H1 (cell line): ENCODE data around the gene FIP1L1.

Experiments
- EP300 ChIP-seq, 2 experiments: IDR thresholded peaks; 1 replicate in 1 of 2; 2 replicates in 1 of 2; pipeline ENCODE4 v1.6.1; 2011 to 2012; ENCODE audit warnings: low read depth in 2 of 2, low read length in 2 of 2, mild to moderate bottlenecking in 2 of 2, borderline replicate concordance in 1 of 2, inconsistent platforms in 1 of 2, moderate library complexity in 1 of 2
- SIN3A ChIP-seq, 2 experiments: IDR thresholded peaks in 1 of 2; conservative IDR thresholded peaks in 1 of 2; 2 replicates each; pipeline ENCODE4 v1.6.1; 2011 to 2012; ENCODE audit warnings: low read length in 2 of 2, improper control_type of control experiment in 1 of 2, low read depth in 1 of 2, mild to moderate bottlenecking in 1 of 2
- SP4 ChIP-seq: IDR thresholded peaks from 2 replicates; pipeline ENCODE4 v1.6.1; 2012; ENCODE audit warnings: low read length, inconsistent platforms
- SUZ12 ChIP-seq: fragments of 200-600 bp; sonication (generic); IDR thresholded peaks from 2 replicates; pipeline ENCODE4 v1.6.1; 2012; ENCODE audit warnings: mild to moderate bottlenecking, inconsistent platforms, low read length, moderate library complexity, mixed read lengths
- YY1 ChIP-seq: IDR thresholded peaks from 2 replicates; pipeline ENCODE4 v1.6.1; 2011; ENCODE audit warnings: low read depth, mild to moderate bottlenecking, low read length
- TF ChIP-seq, protein P1 (sequence below), 3 experiments: IDR thresholded peaks; 1 replicate in 2 of 3; 2 replicates in 1 of 3; pipeline versions ENCODE4 v1.5.1 to v1.6.1; 2011; ENCODE audit warnings: low read length in 3 of 3, mild to moderate bottlenecking in 3 of 3, inconsistent platforms in 2 of 3, low read depth in 1 of 3, moderate library complexity in 1 of 3; ENCODE audit not compliant: insufficient read depth in 1 of 3; ENCODE audit errors: control extremely low read depth in 1 of 3
- TF ChIP-seq, protein P2 (sequence below): IDR thresholded peaks from 2 replicates; pipeline ENCODE4 v1.6.1; 2011; ENCODE audit warnings: low read length, improper control_type of control experiment

DNA sequence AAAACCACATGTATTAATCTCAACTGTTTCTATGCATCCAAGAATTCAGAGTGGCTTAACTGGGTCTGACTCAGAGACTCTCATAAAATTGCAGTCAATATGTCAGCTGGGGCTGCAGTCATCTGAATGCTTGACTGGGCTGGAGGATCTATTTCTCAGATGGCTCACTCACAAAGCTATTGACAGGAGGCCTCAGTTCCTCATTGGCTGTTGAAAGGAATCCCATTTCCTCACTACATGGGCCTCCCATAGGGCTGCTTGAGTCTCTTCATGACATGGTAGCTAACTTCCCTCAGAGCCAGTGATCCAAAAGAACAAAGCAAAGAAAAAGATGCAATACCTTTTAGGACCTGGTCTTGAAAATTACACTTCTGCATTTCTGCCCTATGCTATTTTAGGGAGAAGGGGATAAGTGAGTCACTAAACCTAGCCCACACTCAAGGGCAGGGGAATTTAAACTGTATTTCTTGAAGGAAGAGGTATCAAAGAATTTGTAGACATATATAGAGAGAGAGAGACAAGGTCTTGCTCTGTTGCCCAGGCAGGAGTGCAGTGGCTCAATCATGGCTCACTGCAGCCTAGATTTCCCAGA lies 21.4 kb upstream of the FIP1L1 start:
- TF ChIP-seq, protein P1, sequence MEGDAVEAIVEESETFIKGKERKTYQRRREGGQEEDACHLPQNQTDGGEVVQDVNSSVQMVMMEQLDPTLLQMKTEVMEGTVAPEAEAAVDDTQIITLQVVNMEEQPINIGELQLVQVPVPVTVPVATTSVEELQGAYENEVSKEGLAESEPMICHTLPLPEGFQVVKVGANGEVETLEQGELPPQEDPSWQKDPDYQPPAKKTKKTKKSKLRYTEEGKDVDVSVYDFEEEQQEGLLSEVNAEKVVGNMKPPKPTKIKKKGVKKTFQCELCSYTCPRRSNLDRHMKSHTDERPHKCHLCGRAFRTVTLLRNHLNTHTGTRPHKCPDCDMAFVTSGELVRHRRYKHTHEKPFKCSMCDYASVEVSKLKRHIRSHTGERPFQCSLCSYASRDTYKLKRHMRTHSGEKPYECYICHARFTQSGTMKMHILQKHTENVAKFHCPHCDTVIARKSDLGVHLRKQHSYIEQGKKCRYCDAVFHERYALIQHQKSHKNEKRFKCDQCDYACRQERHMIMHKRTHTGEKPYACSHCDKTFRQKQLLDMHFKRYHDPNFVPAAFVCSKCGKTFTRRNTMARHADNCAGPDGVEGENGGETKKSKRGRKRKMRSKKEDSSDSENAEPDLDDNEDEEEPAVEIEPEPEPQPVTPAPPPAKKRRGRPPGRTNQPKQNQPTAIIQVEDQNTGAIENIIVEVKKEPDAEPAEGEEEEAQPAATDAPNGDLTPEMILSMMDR (IDR thresholded peaks at IDR 0.05; ENCODE audit: control extremely low read depth in 1 of 3, insufficient read depth in 1 of 3, low read depth in 1 of 3, low read length in 3 of 3), result no peak
- TF ChIP-seq YY1 (no peak), SUZ12 (no peak), SP4 (no peak), SIN3A (conservative IDR thresholded peaks at IDR 0.05 in 1 of 2, IDR thresholded peaks at IDR 0.05 in 1 of 2; ENCODE audit: low read depth in 1 of 2, low read length in 2 of 2) (no peak), EP300 (IDR thresholded peaks at IDR 0.05; ENCODE audit: borderline replicate concordance in 1 of 2, low read depth in 2 of 2, low read length in 2 of 2) (no peak)
- TF ChIP-seq, protein P2, sequence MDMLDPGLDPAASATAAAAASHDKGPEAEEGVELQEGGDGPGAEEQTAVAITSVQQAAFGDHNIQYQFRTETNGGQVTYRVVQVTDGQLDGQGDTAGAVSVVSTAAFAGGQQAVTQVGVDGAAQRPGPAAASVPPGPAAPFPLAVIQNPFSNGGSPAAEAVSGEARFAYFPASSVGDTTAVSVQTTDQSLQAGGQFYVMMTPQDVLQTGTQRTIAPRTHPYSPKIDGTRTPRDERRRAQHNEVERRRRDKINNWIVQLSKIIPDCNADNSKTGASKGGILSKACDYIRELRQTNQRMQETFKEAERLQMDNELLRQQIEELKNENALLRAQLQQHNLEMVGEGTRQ, result no peak
